OCI-LY1 (cell line): ENCODE measurements around the gene ST6GAL2.

Experiments
- EZH2 ChIP-seq: fragments of 200-600 bp; sonication (generic), shearing (Covaris generic); IDR thresholded peaks from 2 replicates; pipeline ENCODE4 v1.8.0; 2017; ENCODE audit warnings: borderline replicate concordance, mixed run types, mild to moderate bottlenecking, antibody characterized with exemption, low read length, moderate library complexity, mixed read lengths
- TF ChIP-seq, protein P1 (sequence below): fragments of 200-600 bp; sonication (generic), shearing (Covaris generic); IDR thresholded peaks from 2 replicates; pipeline ENCODE4 v1.5.1; 2017; ENCODE audit warnings: mild to moderate bottlenecking, antibody characterized with exemption, low read length, moderate library complexity, mixed read lengths

DNA sequence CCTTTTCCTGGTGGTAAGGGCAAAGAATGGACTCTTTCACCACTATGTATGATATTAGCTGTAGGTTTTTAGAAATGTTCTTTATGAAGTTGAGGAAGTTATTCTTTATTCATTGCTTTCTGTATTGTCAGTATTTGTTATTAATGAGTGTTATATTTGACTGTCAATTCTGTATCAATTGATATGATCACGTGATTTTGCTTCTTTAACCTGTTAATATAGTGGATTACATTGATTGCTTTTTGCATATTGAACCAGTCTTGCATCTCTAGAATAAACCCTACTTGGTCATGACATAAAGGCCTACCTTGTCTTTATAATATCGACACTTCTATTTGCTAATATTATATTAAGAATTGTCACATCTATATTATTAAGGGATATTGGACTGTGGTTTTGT is 18.3 kb upstream of the ST6GAL2 start:
- TF ChIP-seq, protein P1, sequence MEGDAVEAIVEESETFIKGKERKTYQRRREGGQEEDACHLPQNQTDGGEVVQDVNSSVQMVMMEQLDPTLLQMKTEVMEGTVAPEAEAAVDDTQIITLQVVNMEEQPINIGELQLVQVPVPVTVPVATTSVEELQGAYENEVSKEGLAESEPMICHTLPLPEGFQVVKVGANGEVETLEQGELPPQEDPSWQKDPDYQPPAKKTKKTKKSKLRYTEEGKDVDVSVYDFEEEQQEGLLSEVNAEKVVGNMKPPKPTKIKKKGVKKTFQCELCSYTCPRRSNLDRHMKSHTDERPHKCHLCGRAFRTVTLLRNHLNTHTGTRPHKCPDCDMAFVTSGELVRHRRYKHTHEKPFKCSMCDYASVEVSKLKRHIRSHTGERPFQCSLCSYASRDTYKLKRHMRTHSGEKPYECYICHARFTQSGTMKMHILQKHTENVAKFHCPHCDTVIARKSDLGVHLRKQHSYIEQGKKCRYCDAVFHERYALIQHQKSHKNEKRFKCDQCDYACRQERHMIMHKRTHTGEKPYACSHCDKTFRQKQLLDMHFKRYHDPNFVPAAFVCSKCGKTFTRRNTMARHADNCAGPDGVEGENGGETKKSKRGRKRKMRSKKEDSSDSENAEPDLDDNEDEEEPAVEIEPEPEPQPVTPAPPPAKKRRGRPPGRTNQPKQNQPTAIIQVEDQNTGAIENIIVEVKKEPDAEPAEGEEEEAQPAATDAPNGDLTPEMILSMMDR = no peak
- no peak for TF ChIP-seq EZH2
